HCT116 (cell line): ENCODE measurements around the gene C5AR2.

Experiments used
- ELF1 ChIP-seq: IDR thresholded peaks from 2 replicates; pipeline ENCODE4 v1.6.1; 2012; ENCODE audit warnings: low read depth, borderline replicate concordance
- EZH2 ChIP-seq: fragments of 200-600 bp; sonication (generic); IDR thresholded peaks from 2 replicates; pipeline ENCODE4 v1.6.1; 2017; ENCODE audit warnings: antibody characterized with exemption, mixed run types
- POLR2A ChIP-seq: IDR thresholded peaks from 2 replicates; pipeline ENCODE4 v1.7.0; 2011; ENCODE audit warnings: borderline replicate concordance; ENCODE audit not compliant: insufficient read depth, insufficient read length; ENCODE audit errors: extremely low read depth
- POLR2AphosphoS5 ChIP-seq: IDR thresholded peaks from 2 replicates; pipeline ENCODE4 v1.6.1; 2011; ENCODE audit warnings: mild to moderate bottlenecking, low read depth, low read length, moderate library complexity
- RAD21 ChIP-seq: IDR thresholded peaks from 2 replicates; pipeline ENCODE4 v1.6.1; 2012; ENCODE audit warnings: low read depth, mild to moderate bottlenecking
- SIN3A ChIP-seq: IDR thresholded peaks from 2 replicates; pipeline ENCODE4 v1.6.1; 2012; ENCODE audit warnings: low read depth
- YY1 ChIP-seq: IDR thresholded peaks from 2 replicates; pipeline ENCODE4 v1.6.1; 2011; ENCODE audit warnings: low read length, low read depth, moderate library complexity, mild to moderate bottlenecking; ENCODE audit not compliant: insufficient replicate concordance; ENCODE audit errors: extremely low read depth
- TF ChIP-seq, protein P1 (sequence below), 3 experiments: fragments of 200-600 bp in 1 of 3; sonication (generic) in 1 of 3; IDR thresholded peaks in 2 of 3; conservative IDR thresholded peaks in 1 of 3; 2 replicates each; pipeline ENCODE4 v1.5.1; 2012 to 2017; ENCODE audit warnings: low read depth in 2 of 3, low read length in 2 of 3, antibody characterized with exemption in 1 of 3, borderline replicate concordance in 1 of 3, control low read depth in 1 of 3, mild to moderate bottlenecking in 1 of 3, mixed read lengths in 1 of 3, mixed run types in 1 of 3, moderate library complexity in 1 of 3; ENCODE audit not compliant: insufficient read depth in 1 of 3
- TF ChIP-seq, protein P2 (sequence below): IDR thresholded peaks from 2 replicates; pipeline ENCODE4 v1.6.1; 2012; ENCODE audit warnings: low read depth

DNA sequence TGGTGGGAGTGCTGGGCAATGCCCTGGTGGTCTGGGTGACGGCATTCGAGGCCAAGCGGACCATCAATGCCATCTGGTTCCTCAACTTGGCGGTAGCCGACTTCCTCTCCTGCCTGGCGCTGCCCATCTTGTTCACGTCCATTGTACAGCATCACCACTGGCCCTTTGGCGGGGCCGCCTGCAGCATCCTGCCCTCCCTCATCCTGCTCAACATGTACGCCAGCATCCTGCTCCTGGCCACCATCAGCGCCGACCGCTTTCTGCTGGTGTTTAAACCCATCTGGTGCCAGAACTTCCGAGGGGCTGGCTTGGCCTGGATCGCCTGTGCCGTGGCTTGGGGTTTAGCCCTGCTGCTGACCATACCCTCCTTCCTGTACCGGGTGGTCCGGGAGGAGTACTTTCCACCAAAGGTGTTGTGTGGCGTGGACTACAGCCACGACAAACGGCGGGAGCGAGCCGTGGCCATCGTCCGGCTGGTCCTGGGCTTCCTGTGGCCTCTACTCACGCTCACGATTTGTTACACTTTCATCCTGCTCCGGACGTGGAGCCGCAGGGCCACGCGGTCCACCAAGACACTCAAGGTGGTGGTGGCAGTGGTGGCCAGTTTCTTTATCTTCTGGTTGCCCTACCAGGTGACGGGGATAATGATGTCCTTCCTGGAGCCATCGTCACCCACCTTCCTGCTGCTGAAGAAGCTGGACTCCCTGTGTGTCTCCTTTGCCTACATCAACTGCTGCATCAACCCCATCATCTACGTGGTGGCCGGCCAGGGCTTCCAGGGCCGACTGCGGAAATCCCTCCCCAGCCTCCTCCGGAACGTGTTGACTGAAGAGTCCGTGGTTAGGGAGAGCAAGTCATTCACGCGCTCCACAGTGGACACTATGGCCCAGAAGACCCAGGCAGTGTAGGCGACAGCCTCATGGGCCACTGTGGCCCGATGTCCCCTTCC, 11.8 kb upstream of the C5AR2 start:
- no peak for TF ChIP-seq RAD21
- TF ChIP-seq, protein P1, sequence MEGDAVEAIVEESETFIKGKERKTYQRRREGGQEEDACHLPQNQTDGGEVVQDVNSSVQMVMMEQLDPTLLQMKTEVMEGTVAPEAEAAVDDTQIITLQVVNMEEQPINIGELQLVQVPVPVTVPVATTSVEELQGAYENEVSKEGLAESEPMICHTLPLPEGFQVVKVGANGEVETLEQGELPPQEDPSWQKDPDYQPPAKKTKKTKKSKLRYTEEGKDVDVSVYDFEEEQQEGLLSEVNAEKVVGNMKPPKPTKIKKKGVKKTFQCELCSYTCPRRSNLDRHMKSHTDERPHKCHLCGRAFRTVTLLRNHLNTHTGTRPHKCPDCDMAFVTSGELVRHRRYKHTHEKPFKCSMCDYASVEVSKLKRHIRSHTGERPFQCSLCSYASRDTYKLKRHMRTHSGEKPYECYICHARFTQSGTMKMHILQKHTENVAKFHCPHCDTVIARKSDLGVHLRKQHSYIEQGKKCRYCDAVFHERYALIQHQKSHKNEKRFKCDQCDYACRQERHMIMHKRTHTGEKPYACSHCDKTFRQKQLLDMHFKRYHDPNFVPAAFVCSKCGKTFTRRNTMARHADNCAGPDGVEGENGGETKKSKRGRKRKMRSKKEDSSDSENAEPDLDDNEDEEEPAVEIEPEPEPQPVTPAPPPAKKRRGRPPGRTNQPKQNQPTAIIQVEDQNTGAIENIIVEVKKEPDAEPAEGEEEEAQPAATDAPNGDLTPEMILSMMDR (IDR thresholded peaks at IDR 0.05 in 2 of 3, conservative IDR thresholded peaks at IDR 0.05 in 1 of 3; ENCODE audit: borderline replicate concordance in 1 of 3, insufficient read depth in 1 of 3, low read depth in 2 of 3, low read length in 2 of 3), result no peak
- TF ChIP-seq POLR2AphosphoS5, result no peak
- TF ChIP-seq, protein P2, sequence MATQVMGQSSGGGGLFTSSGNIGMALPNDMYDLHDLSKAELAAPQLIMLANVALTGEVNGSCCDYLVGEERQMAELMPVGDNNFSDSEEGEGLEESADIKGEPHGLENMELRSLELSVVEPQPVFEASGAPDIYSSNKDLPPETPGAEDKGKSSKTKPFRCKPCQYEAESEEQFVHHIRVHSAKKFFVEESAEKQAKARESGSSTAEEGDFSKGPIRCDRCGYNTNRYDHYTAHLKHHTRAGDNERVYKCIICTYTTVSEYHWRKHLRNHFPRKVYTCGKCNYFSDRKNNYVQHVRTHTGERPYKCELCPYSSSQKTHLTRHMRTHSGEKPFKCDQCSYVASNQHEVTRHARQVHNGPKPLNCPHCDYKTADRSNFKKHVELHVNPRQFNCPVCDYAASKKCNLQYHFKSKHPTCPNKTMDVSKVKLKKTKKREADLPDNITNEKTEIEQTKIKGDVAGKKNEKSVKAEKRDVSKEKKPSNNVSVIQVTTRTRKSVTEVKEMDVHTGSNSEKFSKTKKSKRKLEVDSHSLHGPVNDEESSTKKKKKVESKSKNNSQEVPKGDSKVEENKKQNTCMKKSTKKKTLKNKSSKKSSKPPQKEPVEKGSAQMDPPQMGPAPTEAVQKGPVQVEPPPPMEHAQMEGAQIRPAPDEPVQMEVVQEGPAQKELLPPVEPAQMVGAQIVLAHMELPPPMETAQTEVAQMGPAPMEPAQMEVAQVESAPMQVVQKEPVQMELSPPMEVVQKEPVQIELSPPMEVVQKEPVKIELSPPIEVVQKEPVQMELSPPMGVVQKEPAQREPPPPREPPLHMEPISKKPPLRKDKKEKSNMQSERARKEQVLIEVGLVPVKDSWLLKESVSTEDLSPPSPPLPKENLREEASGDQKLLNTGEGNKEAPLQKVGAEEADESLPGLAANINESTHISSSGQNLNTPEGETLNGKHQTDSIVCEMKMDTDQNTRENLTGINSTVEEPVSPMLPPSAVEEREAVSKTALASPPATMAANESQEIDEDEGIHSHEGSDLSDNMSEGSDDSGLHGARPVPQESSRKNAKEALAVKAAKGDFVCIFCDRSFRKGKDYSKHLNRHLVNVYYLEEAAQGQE, result no peak
- TF ChIP-seq ELF1, result no peak
- TF ChIP-seq YY1, result no peak
- no peak for TF ChIP-seq POLR2A
- no peak for TF ChIP-seq SIN3A
- no peak for TF ChIP-seq EZH2
